Measurements from ENCODE around the gene LCA5.

Gene LCA5

DNA sequence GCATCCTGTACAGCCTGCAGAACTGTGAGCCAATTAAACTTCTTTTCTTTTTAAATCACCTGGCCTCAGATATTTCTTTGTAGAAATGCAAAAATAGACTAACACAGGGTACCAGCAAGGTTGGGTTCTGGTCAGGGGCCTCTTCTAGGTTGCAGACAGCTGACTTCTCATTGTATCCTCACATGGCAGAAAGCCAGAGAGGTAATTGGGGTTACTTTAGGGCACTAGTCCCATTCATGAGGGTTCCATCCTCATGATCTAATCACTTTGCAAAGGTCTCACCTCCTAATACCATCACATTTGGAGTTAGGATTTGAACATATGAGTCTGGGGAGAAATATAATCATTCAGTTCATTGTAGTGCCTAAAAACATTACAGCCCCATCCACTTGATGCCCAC is 101.5 kb downstream of the LCA5 start:
- no peak overlapping the region for H3K27ac ChIP-seq (ENCODE audit: extremely low read depth, low read depth, low read length)
- TF ChIP-seq, protein P1, sequence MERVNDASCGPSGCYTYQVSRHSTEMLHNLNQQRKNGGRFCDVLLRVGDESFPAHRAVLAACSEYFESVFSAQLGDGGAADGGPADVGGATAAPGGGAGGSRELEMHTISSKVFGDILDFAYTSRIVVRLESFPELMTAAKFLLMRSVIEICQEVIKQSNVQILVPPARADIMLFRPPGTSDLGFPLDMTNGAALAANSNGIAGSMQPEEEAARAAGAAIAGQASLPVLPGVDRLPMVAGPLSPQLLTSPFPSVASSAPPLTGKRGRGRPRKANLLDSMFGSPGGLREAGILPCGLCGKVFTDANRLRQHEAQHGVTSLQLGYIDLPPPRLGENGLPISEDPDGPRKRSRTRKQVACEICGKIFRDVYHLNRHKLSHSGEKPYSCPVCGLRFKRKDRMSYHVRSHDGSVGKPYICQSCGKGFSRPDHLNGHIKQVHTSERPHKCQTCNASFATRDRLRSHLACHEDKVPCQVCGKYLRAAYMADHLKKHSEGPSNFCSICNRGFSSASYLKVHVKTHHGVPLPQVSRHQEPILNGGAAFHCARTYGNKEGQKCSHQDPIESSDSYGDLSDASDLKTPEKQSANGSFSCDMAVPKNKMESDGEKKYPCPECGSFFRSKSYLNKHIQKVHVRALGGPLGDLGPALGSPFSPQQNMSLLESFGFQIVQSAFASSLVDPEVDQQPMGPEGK (tag by site-specific recombination; IDR thresholded peaks at IDR 0.05): no peak
- TF ChIP-seq, protein P2, sequence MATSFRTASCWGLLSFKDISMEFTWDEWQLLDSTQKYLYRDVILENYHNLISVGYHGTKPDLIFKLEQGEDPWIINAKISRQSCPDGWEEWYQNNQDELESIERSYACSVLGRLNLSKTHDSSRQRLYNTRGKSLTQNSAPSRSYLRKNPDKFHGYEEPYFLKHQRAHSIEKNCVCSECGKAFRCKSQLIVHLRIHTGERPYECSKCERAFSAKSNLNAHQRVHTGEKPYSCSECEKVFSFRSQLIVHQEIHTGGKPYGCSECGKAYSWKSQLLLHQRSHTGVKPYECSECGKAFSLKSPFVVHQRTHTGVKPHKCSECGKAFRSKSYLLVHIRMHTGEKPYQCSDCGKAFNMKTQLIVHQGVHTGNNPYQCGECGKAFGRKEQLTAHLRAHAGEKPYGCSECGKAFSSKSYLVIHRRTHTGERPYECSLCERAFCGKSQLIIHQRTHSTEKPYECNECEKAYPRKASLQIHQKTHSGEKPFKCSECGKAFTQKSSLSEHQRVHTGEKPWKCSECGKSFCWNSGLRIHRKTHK (tag by site-specific recombination; IDR thresholded peaks at IDR 0.05): no peak
- TF ChIP-seq, protein P3, sequence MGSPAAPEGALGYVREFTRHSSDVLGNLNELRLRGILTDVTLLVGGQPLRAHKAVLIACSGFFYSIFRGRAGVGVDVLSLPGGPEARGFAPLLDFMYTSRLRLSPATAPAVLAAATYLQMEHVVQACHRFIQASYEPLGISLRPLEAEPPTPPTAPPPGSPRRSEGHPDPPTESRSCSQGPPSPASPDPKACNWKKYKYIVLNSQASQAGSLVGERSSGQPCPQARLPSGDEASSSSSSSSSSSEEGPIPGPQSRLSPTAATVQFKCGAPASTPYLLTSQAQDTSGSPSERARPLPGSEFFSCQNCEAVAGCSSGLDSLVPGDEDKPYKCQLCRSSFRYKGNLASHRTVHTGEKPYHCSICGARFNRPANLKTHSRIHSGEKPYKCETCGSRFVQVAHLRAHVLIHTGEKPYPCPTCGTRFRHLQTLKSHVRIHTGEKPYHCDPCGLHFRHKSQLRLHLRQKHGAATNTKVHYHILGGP (tag by site-specific recombination; IDR thresholded peaks at IDR 0.05): no peak
- TF ChIP-seq ZNF555 (tag by site-specific recombination; conservative IDR thresholded peaks at IDR 0.05): no peak
- no peak for TF ChIP-seq ZNF560 (tag by site-specific recombination; IDR thresholded peaks at IDR 0.05; ENCODE audit: borderline replicate concordance)
- no peak for TF ChIP-seq OVOL3 (tag by site-specific recombination; IDR thresholded peaks at IDR 0.05)
- no peak for TF ChIP-seq ZNF791 (tag by site-specific recombination; IDR thresholded peaks at IDR 0.05)
- no peak for TF ChIP-seq ZNF514 (tag by site-specific recombination; IDR thresholded peaks at IDR 0.05)
- TF ChIP-seq ZSCAN16 (tag by site-specific recombination; IDR thresholded peaks at IDR 0.05): no peak
- no peak for TF ChIP-seq ZNF121 (tag by site-specific recombination; IDR thresholded peaks at IDR 0.05)
- H3K36me3 ChIP-seq (ENCODE audit: control insufficient read depth in 2 of 2, insufficient read depth in 1 of 2, low read length in 2 of 2): no peaks in the 10 kb centered on the region
- H3K4me1 ChIP-seq (ENCODE audit: control insufficient read depth, insufficient read depth, low read length): no peaks in the 10 kb centered on the region
- POLR2A ChIA-PET: no interaction called here
- no peak overlapping the region for H3K4me3 ChIP-seq (ENCODE audit: low read depth, low read length)
- CTCF ChIA-PET: no interaction called here
- H3K9me3 ChIP-seq (ENCODE audit: control insufficient read depth, insufficient read depth, low read depth, low read length): no peaks in the 10 kb centered on the region

Measured in HEK293 (cell line).